Measurements from ENCODE around the gene MRM2. TPM values are rescaled to one million over a fixed set of nuclear protein-coding genes. Genes with fewer than 3 reads are reported as not detected.

Gene MRM2
- total RNA-seq, 1 experiment from 2014 or later, result 38.9 TPM

DNA sequence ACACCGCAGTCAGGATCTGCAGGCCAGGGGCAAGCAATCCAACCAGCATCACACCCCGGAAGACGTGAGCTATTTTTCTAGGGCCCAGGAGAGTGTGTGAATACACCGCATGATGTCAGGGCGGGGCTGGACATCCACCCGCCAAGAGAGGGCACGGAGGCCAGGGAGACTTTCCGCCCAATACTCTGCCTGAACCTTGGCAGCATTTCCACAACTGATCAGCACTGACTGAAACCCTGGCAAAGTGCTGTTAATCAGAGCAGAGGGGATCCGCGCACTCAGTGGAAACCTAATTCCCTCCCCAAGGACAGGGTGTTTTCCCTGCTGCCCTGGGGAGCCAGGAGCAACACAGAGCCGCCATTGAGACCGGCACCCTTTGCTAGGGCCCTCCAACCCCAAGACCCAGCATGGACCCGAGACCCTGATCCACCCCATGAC lies 17.5 kb downstream of the MRM2 start:
- Mint-ChIP-seq H3K4me1 (no peaks in the 10 kb centered on the region), H3K36me3 (peaks cover 58% of the 10 kb centered on the region), H3K27ac (no peak overlapping the region), H3K4me3 (no peak overlapping the region), H3K27me3 (ENCODE audit: low read depth) (no peaks in the 10 kb centered on the region), H3K9me3 (no peaks in the 10 kb centered on the region)
- ChIA-PET POLR2A (no interaction called here), CTCF (no interaction called here)
- ATAC-seq (no peak), DNase-seq (ENCODE audit: low spot score) (no peak)
- TF ChIP-seq ZMAT4 (CRISPR knock-in tag; IDR thresholded peaks at IDR 0.05), result no peak
- no peak for TF ChIP-seq ZNF121 (CRISPR knock-in tag; IDR thresholded peaks at IDR 0.05)
- TF ChIP-seq, protein P1, sequence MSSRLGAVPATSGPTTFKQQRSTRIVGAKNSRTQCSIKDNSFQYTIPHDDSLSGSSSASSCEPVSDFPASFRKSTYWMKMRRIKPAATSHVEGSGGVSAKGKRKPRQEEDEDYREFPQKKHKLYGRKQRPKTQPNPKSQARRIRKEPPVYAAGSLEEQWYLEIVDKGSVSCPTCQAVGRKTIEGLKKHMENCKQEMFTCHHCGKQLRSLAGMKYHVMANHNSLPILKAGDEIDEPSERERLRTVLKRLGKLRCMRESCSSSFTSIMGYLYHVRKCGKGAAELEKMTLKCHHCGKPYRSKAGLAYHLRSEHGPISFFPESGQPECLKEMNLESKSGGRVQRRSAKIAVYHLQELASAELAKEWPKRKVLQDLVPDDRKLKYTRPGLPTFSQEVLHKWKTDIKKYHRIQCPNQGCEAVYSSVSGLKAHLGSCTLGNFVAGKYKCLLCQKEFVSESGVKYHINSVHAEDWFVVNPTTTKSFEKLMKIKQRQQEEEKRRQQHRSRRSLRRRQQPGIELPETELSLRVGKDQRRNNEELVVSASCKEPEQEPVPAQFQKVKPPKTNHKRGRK (CRISPR knock-in tag; IDR thresholded peaks at IDR 0.05; ENCODE audit: borderline replicate concordance), result no peak
- TF ChIP-seq CBFB (CRISPR knock-in tag; IDR thresholded peaks at IDR 0.05; ENCODE audit: low read depth), result no peak
- no peak for TF ChIP-seq ZNF281 (CRISPR knock-in tag; IDR thresholded peaks at IDR 0.05)
- no peak for TF ChIP-seq SP1 (CRISPR knock-in tag; conservative IDR thresholded peaks at IDR 0.05)
- no peak for TF ChIP-seq CREB1 (CRISPR knock-in tag; IDR thresholded peaks at IDR 0.05)
- TF ChIP-seq ZNF671 (CRISPR knock-in tag; IDR thresholded peaks at IDR 0.05), result no peak
- no peak for TF ChIP-seq PREB (CRISPR knock-in tag; IDR thresholded peaks at IDR 0.05; ENCODE audit: borderline replicate concordance)
- TF ChIP-seq ELF4 (CRISPR knock-in tag; IDR thresholded peaks at IDR 0.05; ENCODE audit: low read depth), result no peak
- no peak for TF ChIP-seq EMX1 (CRISPR knock-in tag; IDR thresholded peaks at IDR 0.05)
- no peak for TF ChIP-seq AFF4 (CRISPR knock-in tag; IDR thresholded peaks at IDR 0.05; ENCODE audit: borderline replicate concordance)
- TF ChIP-seq MXD4 (CRISPR knock-in tag; IDR thresholded peaks at IDR 0.05; ENCODE audit: borderline replicate concordance), result no peak
- TF ChIP-seq, protein P2, sequence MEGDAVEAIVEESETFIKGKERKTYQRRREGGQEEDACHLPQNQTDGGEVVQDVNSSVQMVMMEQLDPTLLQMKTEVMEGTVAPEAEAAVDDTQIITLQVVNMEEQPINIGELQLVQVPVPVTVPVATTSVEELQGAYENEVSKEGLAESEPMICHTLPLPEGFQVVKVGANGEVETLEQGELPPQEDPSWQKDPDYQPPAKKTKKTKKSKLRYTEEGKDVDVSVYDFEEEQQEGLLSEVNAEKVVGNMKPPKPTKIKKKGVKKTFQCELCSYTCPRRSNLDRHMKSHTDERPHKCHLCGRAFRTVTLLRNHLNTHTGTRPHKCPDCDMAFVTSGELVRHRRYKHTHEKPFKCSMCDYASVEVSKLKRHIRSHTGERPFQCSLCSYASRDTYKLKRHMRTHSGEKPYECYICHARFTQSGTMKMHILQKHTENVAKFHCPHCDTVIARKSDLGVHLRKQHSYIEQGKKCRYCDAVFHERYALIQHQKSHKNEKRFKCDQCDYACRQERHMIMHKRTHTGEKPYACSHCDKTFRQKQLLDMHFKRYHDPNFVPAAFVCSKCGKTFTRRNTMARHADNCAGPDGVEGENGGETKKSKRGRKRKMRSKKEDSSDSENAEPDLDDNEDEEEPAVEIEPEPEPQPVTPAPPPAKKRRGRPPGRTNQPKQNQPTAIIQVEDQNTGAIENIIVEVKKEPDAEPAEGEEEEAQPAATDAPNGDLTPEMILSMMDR (IDR thresholded peaks at IDR 0.05), result no peak
- no peak for TF ChIP-seq AR (CRISPR knock-in tag; IDR thresholded peaks at IDR 0.05)
- no peak for TF ChIP-seq JAZF1 (CRISPR knock-in tag; IDR thresholded peaks at IDR 0.05)

All from WTC11 (cell line).